RPMI8226 (cell line): ENCODE data around the gene CACNG5.
A peak's percentile ranks its signal among the peaks of the same experiment; 100 is the strongest.

Experiments
- DNase-seq: peaks from one replicate; pipeline ENCODE4 v3.0.0-alpha.2; 2015

Gene CACNG5, protein sequence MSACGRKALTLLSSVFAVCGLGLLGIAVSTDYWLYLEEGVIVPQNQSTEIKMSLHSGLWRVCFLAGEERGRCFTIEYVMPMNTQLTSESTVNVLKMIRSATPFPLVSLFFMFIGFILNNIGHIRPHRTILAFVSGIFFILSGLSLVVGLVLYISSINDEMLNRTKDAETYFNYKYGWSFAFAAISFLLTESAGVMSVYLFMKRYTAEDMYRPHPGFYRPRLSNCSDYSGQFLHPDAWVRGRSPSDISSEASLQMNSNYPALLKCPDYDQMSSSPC

DNA sequence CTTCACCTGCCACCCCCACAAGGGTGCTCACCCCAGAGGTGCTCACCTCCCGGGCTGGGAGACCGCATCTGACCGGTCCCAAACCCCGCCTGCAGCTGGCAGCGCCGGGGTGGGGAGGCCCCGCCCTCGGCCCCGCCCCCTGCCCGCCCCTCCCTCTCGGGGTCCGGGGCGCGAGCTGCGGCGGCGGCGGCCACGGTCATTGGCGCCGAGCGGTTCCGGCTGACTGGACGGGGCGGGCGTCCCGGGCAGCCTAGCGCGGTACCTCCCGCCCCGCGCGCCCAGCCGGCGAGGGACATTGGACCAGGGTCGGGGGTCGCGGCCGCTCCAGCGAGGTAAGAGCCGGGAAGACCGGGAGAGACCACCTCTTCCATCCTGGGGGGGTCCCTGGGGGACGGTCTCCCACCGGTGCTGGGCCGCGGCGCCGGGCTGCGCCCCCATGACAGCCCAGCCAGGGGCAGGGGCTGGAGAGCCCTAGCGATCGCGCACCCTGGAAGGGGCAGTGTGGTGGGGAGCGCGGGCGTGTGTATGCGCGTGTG lies at the start of gene CACNG5:
TSS of gene CACNG5 (plus strand) at position 199 of the 536 bp plus-strand sequence. CDS start 42,216 bp downstream, outside the sequence.
- DNase-seq: peak; percentile 18

DNA sequence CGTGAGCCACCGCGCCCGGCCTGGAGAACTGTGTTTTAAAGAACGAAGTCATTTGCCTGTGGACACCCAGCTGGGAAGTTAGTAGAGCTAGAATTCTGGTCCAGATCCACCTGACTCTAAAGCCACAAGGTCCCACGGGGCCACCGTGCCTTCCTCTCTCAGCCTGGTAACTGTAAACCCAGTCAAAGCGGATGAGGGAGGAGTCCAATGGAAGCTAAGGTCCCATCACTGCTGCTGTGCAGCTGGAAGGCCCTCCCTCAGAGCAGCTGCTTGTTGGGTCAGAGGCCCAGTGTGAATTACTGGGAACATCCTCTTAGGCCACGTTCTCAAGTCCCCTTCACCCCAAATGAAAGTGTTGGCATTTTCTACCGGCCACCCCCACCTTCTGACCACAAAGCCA lies 48.8 kb upstream of the CACNG5 start:
- DNase-seq: no peak

DNA sequence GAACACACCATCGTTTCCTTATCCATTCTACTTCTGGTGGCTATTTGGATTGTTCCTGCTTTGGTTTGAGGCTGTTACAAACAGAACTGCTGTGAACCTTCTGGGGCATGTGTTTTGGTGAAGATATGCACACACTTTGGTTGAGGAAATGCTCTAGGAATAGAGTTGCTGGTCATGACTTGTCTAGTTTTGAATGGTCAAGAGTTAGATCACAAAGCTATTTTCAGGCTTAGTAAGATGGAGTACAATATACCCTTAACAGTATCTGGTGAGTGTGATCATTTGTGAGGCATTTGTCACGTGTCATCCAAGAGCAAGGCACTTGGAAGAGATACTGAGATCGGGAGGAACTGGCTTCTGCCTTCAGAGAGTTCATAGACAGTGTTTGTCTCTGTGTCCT lies 47.0 kb upstream of the CACNG5 start:
- DNase-seq: no peak

DNA sequence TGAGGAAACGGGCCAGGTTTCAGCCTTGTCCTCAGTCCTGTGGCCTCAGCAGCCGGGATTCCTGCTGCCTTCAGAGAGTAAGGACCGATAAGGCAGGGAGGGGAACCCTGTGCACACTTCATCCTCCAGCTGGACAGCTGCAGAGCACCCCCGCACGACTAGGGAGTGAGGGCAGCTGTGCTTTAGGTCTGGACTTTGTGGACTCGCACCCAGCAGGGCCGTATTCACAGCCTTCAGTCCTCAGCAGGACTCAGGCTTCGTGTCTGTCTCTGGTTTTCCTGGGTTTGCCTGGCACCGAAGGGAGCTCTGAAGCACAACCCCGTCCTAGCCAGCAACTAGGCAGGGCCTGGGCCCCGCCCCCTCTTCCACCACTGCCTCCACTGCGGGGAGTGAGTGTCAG lies 45.8 kb upstream of the CACNG5 start:
- DNase-seq: peak; percentile 38

DNA sequence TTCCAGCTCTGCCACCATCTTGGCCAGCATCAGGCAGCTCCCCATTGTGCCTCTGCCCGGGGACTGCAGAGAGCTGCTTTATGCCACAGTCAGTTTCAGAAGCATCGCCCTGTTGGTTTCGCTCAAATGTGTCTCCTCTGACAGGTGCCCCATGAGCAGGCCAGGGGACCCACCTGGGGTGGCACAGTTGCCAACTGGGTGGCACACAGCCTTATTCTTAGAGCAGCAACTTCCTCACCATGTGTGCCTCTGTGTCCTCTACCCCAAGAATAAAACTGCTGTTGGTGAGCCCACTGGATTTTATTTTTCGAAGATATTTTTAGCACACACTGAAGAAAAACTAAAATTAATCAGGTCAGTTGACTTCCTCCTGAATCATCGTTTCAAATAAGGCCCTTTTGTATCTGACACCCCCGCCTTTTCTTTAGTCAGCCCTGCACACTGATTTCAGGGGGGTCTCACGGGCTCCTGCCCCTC lies 44.9 kb upstream of the CACNG5 start:
- peak; percentile 79 for DNase-seq

DNA sequence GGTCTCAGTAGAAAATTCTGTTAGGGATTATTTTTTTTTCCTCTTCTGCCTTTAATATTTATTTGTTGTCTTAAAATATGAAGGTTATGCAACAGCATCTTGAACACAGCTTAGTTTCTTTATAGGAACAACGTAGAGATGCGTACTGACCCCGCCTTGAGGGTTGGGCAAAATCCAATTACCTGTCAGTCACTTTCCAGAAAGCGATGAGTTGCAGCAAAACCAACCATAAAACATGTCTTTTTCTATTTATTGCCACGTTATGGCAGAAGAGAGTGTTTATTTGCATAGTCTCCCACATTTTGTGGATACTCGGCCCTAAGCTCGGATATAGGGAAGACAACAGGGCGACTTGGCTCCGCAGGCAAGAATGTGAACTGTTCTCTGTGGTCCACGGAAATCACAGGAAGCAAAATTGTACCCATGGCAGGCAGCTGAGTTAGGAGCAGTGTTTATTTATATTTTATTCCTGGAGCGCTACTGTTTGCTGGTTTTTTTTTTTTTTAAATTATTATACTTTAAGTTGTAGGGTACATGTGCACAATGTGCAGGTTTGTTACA lies 44.3 kb upstream of the CACNG5 start:
- DNase-seq: peak; percentile 20

DNA sequence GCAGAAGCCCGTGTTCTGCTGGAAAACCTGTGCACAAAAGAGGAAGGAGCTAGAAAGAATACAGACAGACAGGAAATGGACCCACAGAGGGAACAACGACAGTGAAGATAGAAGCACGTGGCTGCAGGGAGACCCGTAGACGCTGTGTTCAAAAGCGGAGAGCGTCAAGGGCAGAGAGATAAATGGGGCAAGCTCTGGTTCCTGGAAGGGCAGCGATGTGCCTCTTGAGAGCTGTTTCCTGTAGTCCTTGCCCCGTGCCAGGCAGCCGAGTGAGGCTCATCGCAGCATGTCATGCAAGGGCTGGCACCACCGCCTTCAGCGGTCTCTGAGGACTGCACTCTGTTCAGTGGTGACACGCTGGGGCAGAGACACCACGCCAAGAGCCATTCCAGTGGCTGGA lies 43.6 kb upstream of the CACNG5 start:
- peak; percentile 13 for DNase-seq

DNA sequence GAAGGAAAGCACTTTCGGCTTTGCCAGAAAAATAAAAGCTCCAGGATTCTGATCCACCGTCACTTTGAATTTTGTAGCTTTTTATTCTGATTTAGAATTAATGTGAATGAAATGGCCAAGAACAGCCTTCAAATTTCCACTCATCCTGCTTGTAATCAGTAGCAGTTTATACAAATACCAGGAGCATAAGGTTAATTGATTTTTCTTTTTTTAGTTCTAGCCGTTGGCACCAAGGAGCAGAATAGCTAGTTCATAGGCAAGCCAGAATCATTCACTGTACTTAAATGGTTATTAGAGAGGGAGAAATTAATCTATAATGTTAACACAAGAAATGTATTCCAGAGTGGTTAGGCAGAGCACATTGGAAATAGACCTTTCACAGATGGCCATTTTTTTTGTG lies 41.1 kb upstream of the CACNG5 start:
- no peak for DNase-seq

DNA sequence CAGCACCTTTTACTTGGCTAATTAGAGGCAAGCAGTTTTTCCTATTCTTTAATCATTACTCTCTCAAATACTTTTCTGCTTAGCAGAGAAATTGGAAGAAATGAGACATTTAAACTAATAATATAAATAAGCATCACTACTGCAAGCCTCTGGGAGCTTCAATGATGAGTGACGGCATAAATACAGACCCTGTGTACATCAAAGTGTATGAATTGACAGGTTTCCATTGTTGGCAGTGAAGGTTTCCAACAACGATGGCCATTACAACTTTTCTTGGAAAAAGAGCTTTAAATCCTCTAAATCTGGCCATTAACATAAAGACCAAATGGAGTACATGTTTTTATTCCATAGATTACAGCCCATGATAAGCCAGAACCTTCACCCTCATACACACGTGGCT lies 39.4 kb upstream of the CACNG5 start:
- DNase-seq: no peak

DNA sequence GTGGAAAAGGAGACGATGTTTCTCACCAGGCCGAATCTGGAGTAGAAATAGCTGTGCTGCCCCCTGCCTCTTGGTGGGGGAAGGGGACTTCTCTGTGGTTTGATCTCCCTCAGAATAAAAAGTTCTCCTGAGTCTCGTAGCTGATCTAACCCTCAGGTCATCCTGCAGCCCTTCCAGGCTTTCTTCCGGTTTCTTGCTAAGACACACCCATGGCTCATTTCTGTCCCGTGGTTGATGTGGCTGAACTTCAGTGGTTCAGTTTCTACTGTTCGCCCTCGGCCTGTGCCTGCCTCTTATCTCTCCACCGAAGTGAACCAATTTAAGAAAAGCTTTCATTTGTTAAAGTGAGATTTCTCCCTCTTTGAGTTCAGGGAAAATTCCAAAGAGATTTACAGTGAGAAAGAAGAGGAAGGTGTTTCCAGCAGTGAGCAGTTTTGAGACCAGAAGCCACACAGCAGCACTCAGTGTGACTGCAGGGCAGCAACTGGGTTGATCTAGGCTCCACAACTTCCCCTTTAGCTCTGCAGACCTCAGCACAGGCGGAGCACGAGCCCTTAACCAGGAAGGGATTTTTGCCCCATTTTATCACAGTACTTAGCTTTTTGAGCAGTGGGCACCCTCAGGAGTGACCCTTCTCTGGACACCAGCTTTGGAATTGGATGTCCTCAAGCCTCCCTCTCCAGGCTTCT lies 34.9 kb upstream of the CACNG5 start:
- DNase-seq: no peak

DNA sequence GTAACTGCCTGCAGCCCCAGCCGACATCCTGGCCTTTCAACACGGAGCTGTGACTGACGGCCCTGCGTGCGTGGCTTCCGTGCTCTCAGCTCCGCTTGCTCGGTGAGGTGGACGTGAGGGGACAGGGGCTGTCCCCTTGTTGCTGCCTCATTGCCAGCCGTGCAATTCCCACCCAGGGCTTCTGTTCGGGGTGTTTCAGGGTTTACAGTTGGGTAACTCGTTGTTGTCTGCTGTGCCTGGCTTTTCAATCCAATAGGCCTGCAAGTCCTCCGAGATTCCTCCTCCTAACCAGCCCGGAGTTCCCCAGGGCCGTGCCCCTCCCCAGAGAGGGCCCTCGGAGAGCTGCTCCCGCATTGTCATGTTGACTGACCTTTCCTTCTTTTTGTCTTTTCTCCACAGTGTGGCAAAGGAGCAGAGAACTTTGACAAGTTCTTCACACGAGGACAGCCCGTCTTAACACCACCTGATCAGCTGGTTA lies 31.4 kb upstream of the CACNG5 start:
- no peak for DNase-seq

DNA sequence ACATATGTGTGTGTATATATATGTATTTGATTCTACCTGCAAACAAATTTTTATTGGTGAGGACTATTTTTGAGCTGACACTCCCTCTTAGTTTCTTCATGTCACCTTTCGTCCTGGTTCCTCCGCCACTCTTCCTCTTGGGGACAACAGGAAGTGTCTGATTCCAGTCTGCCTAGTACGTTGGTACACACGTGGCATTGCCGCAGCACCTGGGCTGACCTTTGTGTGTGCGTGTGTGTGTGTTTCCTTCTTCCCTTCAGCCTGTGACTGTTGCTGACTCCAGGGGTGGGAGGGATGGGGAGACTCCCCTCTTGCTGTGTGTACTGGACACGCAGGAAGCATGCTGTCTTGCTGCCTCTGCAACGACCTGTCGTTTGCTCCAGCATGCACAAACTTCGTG lies 29.4 kb upstream of the CACNG5 start:
- DNase-seq: peak; percentile 50

DNA sequence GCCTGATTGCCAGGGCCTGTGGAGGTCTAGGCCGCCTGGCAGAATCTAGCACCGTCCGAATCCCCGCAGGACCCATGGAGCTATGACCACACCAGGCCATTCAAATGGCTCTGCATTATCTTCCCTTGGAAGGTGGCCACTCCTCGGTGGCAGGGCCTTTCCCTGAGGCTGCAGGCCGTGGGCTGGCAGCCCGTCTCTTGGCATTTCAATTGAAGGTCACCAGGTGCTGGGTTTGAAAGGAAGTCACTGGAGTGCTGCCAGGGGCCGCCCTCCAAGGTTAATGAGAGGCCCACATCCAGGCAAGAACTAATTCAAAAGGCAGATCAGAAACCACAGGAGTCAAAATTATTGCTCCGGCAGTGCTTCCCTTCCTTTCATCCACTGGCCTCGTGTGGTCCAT lies 27.7 kb upstream of the CACNG5 start:
- DNase-seq: peak; percentile 92

DNA sequence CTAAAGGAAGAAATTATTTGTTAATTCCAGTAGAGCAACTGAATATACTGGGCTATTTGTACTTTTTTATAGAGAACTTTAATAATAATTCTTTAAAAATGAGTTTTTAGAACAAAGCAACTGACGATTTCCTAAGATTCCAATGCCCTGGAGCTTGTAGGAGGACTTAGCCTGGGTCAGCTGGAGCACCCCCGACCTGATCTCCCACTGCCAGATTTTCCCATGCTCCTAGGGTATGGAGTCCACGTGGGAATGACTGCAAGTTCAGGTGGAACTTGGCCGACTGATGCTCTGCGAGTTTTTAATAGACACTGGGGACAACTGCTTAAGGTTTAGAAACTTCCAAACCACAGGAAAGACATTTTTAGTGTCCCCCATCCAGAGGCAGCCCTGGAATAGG lies 25.5 kb upstream of the CACNG5 start:
- no peak for DNase-seq

DNA sequence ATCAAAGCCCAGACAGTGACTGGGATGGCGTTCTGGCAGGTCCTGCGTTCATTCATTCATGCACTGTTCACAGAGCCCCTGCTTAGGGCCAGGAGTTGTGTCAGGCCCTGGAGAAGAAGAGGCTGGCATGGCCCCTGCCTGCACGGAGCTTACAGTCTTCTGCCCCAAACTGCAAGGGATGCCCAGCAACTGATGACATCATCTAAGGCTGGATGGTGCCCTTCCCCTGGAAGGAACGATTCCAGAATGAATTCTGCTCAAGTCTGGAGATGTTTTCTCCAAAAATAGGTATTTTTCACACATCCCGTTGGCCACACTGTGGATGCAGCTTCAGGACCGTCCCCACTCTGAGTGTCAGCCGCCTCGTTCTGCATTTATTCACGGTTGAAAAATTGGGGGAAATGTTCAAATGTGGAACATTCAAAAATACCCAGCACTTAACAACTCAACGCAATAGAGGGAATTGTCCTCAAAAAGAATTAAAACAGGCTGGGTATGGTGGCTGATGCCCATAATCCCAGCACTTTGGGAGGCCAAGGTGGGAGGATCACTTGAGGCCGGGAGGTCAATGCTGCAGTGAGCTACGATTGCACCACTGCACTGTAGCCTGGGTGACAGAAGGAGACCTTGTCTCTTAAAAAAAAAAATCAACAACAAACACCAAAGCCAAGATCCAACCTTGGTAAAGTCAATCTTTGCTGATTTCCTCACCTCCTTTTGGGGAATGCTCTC lies 23.8 kb upstream of the CACNG5 start:
- no peak for DNase-seq

DNA sequence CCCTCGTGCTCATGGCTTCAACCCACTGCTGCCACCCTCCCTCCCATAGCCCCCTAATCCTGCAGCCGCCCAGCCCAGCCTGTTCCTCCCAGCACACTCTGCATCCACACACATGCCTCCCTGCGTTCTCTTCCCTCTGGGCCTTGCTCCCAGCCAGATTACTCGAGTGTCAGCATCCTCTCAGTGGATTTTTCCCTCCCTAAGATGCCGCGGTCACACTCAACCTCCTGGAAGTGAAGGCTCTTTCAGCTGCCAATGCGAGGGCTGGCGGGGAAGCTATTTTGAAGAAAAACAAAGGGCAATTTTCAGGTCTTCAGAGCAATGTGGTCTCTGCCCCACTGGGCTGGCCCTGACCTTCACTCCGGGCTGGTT lies 23.2 kb upstream of the CACNG5 start:
- no peak for DNase-seq

DNA sequence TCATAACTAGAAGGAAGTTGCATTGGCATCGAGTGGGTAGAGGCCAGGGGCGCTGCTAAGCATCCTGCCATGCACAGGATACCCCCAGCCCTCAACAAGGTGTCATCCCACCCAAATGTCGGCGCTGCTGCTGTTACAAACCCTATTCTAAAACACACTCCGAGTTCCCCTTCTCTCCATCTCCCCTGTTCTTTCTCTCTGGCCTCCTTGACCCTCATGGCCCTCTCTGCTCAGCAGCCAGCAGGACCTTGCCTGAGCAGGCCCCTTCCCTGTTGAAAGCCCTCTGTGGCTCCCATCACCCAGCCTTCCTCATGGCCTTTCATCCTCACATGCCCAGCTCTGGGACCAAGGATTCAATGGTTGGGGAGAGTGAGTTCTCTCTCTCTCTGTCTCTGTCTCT lies 22.3 kb upstream of the CACNG5 start:
- no peak for DNase-seq

DNA sequence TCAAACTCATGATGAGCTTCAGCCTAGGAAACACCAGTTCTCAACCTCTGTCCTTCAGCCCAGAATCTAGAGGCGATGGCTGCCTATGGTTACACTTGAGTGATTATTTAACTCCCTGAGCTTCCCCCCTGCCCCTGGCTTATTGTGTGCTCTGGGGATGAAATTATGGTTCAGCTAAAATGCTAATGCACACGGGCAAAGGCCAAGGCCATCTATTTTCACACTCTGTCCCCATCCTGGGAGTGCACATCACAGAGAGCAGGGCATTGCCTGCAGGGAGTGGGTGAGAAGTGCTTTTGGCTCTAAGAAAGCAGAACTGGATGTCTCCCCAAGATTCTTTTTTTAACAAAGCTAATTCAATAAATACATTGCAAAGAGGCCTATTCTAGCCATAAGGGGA lies 21.6 kb upstream of the CACNG5 start:
- DNase-seq: no peak

DNA sequence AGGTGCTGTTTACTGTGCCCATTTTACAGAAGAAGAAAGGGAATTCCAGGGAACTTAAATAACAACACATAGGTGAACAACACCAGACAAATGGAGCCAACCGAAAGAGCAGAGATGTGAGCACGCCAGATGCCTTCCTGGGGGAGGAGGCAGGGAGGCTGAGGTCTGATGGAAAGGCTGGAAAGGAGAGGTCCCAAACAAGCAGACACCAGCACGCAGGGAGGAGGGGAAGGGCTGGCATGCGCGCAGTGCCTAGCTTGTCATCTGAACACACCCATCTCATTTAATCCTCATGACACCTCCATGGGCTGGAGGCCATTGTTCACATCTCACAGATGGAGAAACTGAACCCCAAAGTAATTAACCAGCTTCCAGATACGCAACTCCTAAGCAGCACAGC lies 20.9 kb upstream of the CACNG5 start:
- DNase-seq: no peak

DNA sequence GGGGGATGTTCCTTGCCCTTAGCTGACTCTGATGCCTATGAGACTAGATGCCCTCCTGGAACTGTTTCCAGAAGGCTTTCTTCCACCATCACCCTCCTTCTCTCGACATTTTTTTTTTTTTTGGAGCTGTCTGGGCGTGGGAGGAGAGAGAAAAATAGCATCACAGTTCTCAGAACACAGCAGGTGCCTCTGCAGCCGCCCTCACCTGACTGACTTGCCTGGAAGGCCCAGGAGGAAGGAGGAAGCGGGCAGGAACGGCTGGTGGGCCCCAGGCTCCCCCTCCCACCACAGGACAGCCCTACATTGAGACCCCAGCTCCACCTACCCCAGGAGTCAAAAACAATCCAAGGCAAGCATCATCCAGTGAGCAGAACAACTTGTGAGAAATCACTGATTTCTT lies 20.3 kb upstream of the CACNG5 start:
- no peak for DNase-seq

DNA sequence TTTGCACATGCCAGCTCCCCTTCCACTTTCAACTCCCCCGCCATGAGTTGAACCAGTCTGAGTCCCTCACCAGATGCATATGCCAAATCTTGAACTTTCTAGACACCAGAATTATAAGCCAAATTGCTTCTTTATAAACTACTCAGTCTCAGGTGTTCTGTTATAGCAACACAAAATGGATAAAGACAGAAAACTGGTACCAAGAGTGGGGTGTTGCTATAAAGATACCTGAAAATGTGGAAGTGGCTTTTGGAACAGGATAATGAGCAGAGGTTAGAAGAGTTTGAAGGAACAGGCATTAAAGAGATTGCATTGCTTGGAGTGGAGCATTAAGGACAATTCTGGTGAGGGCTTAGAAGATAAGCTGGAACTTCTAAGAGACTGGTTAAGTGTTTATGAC lies 17.2 kb upstream of the CACNG5 start:
- no peak for DNase-seq

DNA sequence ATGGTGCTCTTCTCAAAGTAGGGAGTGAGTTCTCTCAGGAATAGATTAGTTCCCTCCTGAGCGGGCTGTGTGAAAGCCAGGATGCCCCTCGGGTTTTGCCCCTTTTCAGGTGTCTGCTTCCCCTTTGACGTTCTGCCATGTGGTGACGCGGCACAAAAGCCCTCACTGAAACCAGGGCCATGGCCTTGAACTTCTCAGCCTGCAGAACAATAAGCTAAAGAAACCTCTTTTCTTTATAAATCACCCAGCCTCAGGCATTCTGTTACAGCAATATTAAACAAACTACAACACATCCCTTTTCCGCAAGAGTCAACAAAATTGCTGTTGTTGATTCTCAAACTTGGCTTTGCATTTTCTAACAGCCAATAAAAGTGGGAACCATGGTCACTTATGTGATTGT lies 15.5 kb upstream of the CACNG5 start:
- no peak for DNase-seq

DNA sequence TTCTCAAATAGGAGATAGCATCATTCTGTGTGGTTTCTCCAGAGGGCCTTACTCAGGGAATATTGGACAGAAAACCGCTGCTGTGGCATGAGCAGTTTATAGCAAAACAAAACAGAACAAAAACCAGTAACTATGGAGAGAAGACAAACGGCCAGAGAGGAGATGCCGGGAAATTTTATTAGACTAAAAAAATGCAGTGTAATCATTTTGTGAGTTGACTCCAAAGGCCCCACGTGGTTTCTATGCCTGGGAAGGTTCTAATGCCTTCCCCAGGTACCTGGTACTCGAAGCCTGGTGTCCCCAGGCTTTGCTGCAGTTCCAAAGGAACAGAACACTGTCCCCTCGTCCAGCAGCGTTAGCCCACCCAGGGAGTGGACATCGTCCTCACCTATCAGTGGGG lies 12.9 kb upstream of the CACNG5 start:
- DNase-seq: no peak
